Subcutaneous abdominal adipose tissue (tissue), 5 donors: ENCODE data around the gene HUNK.

Source experiments
- H3K27ac ChIP-seq: one replicate; pipeline ENCODE4 v1.7.0; 2013; ENCODE audit warnings: low read depth, mild to moderate bottlenecking, inconsistent platforms, low read length, moderate library complexity
- H3K27me3 ChIP-seq, 5 donors: one replicate each; pipeline ENCODE4 v1.7.0; 2013; ENCODE audit warnings: low read length in 5 of 5, inconsistent platforms in 1 of 5; ENCODE audit not compliant: control insufficient read depth in 5 of 5, insufficient read depth in 4 of 5
- H3K36me3 ChIP-seq, 5 donors: one replicate each; pipeline ENCODE4 v1.7.0; 2013; ENCODE audit warnings: low read length in 5 of 5; ENCODE audit not compliant: control insufficient read depth in 5 of 5, insufficient read depth in 5 of 5
- H3K4me1 ChIP-seq, 5 donors: one replicate each; pipeline ENCODE4 v1.7.0; 2013; ENCODE audit warnings: low read length in 5 of 5, mild to moderate bottlenecking in 3 of 5, moderate library complexity in 1 of 5; ENCODE audit not compliant: control insufficient read depth in 5 of 5, insufficient read depth in 5 of 5
- H3K4me3 ChIP-seq, 5 donors: one replicate each; pipeline ENCODE4 v1.7.0; 2013; ENCODE audit warnings: low read length in 5 of 5, low read depth in 1 of 5
- H3K9ac ChIP-seq, 5 donors: one replicate each; pipeline ENCODE4 v1.7.0; 2013; ENCODE audit warnings: low read length in 5 of 5, mild to moderate bottlenecking in 4 of 5, moderate library complexity in 3 of 5
- H3K9me3 ChIP-seq, 5 donors: one replicate each; pipeline ENCODE4 v1.7.0; 2013; ENCODE audit warnings: low read length in 5 of 5; ENCODE audit not compliant: control insufficient read depth in 5 of 5
- donor health status: healthy.
- donor health status: healthy.
- donor health status: healthy.
- donor health status: healthy.
- donor health status: healthy.

The HUNK gene

DNA sequence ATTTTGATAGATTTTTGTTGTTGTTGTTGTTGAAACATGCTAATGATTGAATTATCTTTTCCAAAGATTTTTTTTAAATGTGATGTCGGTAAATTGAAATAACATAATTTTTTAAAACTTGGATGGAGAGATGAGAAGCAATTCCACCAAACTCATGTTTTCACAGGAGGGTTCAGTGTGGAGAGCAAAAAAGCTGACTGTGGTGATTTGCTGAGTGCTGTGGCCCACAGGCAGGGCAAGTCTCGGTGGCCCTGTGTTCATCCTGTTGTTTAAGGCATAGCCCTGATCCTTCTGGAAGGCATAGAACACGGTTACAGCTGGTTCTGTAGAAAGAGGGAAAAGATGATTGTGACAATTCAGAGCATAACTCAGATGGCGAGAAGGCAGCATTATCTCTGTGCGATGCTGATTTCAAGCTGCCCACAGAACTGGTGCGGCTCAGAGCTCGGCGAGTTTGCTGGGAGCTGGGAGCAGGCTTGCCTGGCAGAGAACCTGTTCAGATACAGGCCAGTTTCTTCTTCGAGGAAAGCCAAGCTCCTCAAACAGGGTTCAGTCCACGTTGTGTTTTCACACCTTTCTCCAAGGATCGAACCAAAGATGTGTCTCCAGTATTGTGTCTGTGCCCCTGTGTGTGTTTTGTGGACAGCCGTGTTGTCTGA is 127.1 kb downstream of the HUNK start:
- Histone ChIP-seq H3K4me1 (peaks cover 0 to 5% (median 0%) of the 10 kb centered on the region in 5 donors), H3K9ac (no peak overlapping the region), H3K36me3 (peaks cover 0 to 2% (median 0%) of the 10 kb centered on the region in 5 donors), H3K9me3 (peaks cover 0 to 7% (median 6%) of the 10 kb centered on the region in 5 donors), H3K27ac (no peak overlapping the region), H3K4me3 (no peak overlapping the region), H3K27me3 (peaks cover 0 to 6% (median 0%) of the 10 kb centered on the region in 5 donors)

DNA sequence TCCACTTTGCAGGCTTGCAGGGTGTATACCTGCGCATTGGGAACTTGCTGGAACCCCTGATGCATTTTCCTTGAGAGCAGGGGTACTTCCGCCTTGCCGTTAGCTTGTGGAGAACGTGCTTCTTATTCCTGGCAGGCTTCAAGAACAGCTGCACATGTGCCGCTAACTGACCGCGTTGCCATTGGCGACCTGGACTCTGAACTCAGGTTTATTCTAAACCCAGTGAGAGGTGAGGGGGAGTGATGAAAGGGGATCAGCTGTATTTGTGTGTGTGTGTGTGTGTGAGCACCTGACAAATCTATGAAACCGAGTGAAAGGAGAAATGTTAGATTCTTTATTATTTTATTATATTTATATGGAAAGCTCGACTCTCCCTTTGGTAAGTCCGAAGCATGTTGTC is 128.6 kb downstream of the HUNK start:
- Histone ChIP-seq H3K4me1 (peaks cover 0 to 5% (median 0%) of the 10 kb centered on the region in 5 donors), H3K27ac (no peak overlapping the region), H3K4me3 (no peak overlapping the region), H3K9me3 (peaks cover 0 to 7% (median 6%) of the 10 kb centered on the region in 5 donors), H3K9ac (no peak overlapping the region), H3K36me3 (peaks cover 0 to 2% (median 0%) of the 10 kb centered on the region in 5 donors), H3K27me3 (no peaks in the 10 kb centered on the region)

DNA sequence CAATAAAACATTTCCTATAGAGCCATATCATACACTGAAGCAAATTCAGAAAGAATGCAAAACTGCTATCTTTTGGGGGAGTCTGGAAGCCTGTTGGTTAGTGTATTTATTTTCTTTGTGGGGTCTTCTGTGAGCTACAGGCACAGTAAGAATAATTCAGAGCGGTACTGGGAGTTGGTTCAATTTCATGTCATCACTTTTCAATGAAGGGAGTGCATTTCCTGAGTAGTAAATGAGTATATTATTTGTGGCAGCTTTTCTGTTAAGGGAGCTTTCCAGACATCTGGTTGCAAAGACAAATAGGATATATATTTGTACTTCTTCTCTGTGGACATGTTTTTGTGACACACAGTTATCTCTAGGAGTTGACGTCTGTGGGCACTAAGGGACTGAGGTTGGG is 130.6 kb downstream of the HUNK start:
- Histone ChIP-seq H3K9ac (no peak overlapping the region), H3K27me3 (no peaks in the 10 kb centered on the region), H3K36me3 (peaks cover 0 to 2% (median 0%) of the 10 kb centered on the region in 5 donors), H3K4me1 (no peaks in the 10 kb centered on the region), H3K27ac (no peak overlapping the region), H3K9me3 (peaks cover 0 to 7% (median 6%) of the 10 kb centered on the region in 5 donors), H3K4me3 (no peak overlapping the region)

DNA sequence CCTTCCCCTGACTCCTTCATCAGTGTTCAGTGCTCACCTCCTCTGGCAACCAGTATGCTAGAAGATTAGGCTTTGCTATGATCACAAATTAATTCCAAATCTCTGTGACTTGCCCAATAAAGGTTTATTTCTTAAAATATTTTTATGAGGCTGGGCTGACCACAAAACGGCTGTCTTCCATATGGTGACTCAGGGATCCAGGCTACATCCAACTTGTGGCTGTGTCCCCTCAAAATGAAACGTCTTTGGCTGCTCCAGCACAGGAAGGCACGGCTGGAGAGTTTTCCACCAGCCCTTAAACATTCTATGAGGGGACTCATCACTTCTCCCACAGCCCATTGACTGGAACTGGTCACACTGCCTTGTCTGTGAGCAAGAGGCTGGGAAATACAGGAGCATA is 131.5 kb downstream of the HUNK start:
- Histone ChIP-seq H3K4me1 (no peaks in the 10 kb centered on the region), H3K4me3 (no peak overlapping the region), H3K9me3 (peaks cover 0 to 7% (median 6%) of the 10 kb centered on the region in 5 donors), H3K36me3 (peaks cover 0 to under 1% (median 0%) of the 10 kb centered on the region in 5 donors), H3K9ac (no peak overlapping the region), H3K27me3 (no peaks in the 10 kb centered on the region), H3K27ac (no peak overlapping the region)

DNA sequence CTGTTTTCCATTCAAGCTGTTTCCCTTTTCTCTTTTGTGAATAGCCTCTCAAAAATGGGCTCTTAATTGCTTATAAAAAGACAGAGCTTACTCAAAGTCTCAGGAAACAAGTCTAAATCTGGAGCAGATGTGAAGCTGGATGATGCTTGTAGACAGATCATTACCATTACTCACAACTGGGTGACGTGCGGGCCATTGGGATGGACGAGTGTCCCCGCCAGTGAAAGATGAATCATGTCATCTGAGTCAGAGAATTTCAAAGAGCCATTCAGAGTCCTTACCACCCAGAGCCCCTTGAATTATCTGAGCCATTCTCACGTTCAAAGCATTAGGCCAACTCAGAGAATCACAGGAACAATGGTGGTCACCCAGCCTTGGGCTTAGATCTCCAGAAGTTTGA is 134.6 kb downstream of the HUNK start:
- no peaks in the 10 kb centered on the region for H3K36me3 ChIP-seq
- H3K4me1 ChIP-seq: no peaks in the 10 kb centered on the region
- no peak overlapping the region for H3K4me3 ChIP-seq
- H3K27me3 ChIP-seq: no peaks in the 10 kb centered on the region
- H3K9ac ChIP-seq: no peak overlapping the region
- no peak overlapping the region for H3K27ac ChIP-seq
- H3K9me3 ChIP-seq: peaks cover 0 to 8% (median 6%) of the 10 kb centered on the region in 5 donors

DNA sequence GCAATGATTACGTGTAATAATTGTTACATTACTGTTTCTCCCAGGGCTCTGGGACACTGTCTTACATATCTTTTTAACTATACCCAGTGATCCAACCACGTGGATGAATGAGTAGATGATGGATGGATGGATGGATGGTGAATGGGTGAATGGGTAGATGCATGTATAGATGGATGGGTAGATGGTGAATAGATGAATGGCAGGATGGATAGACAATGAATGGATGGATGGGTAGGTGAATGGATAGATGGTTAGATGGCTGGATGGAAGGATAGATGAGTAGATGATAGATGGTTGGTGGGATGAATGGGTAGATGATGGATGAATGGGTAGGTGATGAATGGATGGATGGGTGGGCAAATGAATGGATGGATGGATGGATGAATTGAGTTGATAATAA is 135.9 kb downstream of the HUNK start:
- Histone ChIP-seq H3K9me3 (peaks cover 0 to 8% (median 6%) of the 10 kb centered on the region in 5 donors), H3K4me1 (no peaks in the 10 kb centered on the region), H3K27ac (no peak overlapping the region), H3K27me3 (no peaks in the 10 kb centered on the region), H3K4me3 (no peak overlapping the region), H3K9ac (no peak overlapping the region), H3K36me3 (no peaks in the 10 kb centered on the region)

DNA sequence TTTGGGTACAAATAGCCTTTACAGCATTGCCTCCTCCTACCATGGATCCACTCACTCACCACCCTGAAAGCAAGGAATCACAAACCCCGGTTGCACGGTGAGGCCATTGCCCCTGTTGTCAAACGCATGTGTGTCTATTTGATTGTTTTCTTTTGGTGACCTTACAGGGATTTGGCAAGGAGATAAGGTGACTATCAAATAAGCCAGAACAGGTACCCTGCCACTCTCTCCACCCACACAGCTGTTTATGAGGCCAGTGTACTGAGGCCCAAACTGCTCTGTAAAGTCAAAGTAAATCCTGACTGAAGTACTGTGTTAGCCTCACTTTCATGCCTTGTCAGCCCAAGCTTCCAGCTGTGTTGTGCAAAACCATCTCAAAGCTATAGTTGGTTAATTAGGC is 136.4 kb downstream of the HUNK start:
- no peaks in the 10 kb centered on the region for H3K36me3 ChIP-seq
- no peaks in the 10 kb centered on the region for H3K27me3 ChIP-seq
- H3K4me1 ChIP-seq: no peaks in the 10 kb centered on the region
- H3K4me3 ChIP-seq: no peak overlapping the region
- peaks cover 0 to 6% (median 3%) of the 10 kb centered on the region in 5 donors for H3K9me3 ChIP-seq
- no peak overlapping the region for H3K27ac ChIP-seq
- H3K9ac ChIP-seq: no peak overlapping the region

DNA sequence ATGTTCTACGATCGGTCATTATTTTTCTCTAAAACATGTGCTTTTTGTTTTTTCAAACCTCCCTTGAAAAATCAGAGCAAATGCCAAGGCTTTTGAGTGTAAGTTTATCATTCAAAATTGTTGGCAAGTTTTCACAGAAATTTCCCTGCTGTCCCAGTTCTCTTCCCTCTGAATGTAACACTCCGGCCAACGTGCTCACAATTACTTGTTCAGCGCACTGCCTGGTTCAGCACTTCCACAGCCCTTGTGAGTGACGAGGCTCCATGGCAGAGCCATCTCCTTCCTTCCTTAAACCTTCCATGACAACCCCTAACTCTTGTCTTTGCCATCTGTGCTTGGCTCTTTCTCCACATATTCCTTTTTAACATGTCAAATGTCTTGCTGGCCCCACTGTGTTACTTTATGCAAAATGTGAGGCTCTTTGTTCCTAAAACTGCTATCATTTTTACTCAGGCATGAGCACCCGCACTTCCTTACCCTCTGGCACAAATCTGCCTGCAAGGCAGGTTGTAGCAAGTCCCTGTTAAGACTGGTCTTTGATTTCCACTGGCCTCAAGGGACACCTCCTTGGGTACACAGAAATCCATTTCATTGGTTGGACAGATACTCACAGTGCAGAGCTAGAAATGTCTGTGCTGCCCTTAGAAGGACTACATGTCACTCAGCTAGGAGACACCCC is 142.8 kb downstream of the HUNK start:
- Histone ChIP-seq H3K36me3 (no peaks in the 10 kb centered on the region), H3K4me1 (peaks cover 0 to 5% (median 3%) of the 10 kb centered on the region in 5 donors), H3K9ac (no peak overlapping the region), H3K27ac (no peak overlapping the region), H3K27me3 (peaks cover 0 to 3% (median 0%) of the 10 kb centered on the region in 5 donors), H3K4me3 (no peak overlapping the region), H3K9me3 (no peaks in the 10 kb centered on the region)

DNA sequence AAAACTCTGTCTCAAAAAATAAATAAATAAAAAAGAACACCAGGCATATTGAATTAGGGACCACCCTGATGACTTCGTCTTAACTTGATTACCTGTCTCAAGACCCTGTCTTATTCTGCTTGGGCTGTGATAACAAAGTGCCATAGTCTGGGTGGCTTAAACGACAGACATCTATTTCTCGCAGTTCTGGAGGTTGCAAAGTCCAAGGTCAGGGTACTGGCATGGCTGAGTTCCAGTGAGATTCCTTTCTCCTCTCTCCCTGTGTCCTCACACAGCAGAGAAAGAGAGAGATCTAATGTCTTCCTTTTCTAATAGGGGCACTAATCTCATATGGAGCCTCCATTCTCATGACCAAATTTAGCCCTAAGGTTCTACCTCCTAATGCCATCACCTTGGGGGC is 145.6 kb downstream of the HUNK start:
- no peak overlapping the region for H3K9ac ChIP-seq
- no peak overlapping the region for H3K4me3 ChIP-seq
- peaks cover 0 to 3% (median 0%) of the 10 kb centered on the region in 5 donors for H3K27me3 ChIP-seq
- no peaks in the 10 kb centered on the region for H3K9me3 ChIP-seq
- H3K36me3 ChIP-seq: no peaks in the 10 kb centered on the region
- no peak overlapping the region for H3K27ac ChIP-seq
- peaks cover 0 to 13% (median 3%) of the 10 kb centered on the region in 5 donors for H3K4me1 ChIP-seq

DNA sequence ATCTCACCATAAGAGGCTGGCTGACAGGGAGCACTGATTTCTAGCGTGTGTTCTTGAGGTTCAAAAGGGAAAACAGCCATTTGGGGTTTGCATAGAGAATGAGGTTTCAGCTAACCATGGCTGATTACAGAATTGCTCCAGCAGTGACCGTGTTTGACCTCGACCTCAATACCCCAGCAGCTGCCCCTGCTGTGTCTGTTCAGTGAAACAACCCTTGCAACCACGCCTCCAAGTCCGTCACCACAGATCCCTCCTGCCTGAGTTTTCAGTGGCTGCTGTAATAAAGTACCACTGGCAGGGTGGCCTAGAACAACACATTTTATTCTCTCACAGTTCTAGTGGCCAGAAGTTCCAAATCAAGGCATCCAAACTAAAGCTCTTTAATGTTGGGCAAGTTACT is 147.7 kb downstream of the HUNK start:
- H3K4me1 ChIP-seq: peaks cover 0 to 8% (median 3%) of the 10 kb centered on the region in 5 donors
- no peak overlapping the region for H3K9ac ChIP-seq
- H3K4me3 ChIP-seq: no peak overlapping the region
- no peaks in the 10 kb centered on the region for H3K36me3 ChIP-seq
- no peak overlapping the region for H3K27ac ChIP-seq
- no peaks in the 10 kb centered on the region for H3K9me3 ChIP-seq
- peaks cover 0 to 3% (median 0%) of the 10 kb centered on the region in 5 donors for H3K27me3 ChIP-seq
